ENCODE data around the gene SACM1L. TPM values are rescaled to one million over a fixed set of nuclear protein-coding genes. Genes with fewer than 3 reads are reported as not detected.

The SACM1L gene
- total and polyA plus RNA-seq, 2 of the 8 experiments (the other 6 are each of a cell fraction or from before 2014, with no cell fraction given) = 20.1 to 61.0 TPM

GRCh38 chr3:45781841-45782240, 92.6 kb downstream of the SACM1L start:
- Histone ChIP-seq H3K4me2 (ENCODE audit: insufficient read depth in 1 of 2, low read depth in 2 of 2, low read length in 2 of 2) (no peak overlapping the region), H3K79me1 (ENCODE audit: low read depth, low read length) (no peaks in the 10 kb centered on the region), H2AFZ (ENCODE audit: low read length) (no peak overlapping the region), H3K27ac (ENCODE audit: low read depth, low read length) (no peak overlapping the region), H4K5ac (ENCODE audit: insufficient read length, low read depth, low read length) (no peak overlapping the region), H3K4me3 (ENCODE audit: extremely low read depth in 1 of 4, insufficient read depth in 2 of 4, low read depth in 3 of 4, low read length in 4 of 4) (no peak overlapping the region), H4K8ac (ENCODE audit: extremely low read depth, insufficient read depth, low read length) (no peak overlapping the region), H3K4me1 (replicated peaks in 1 of 4; ENCODE audit: control insufficient read depth in 3 of 4, insufficient read depth in 4 of 4, low read length in 3 of 4) (peaks cover 0 to 2% (median 0%) of the 10 kb centered on the region in 4 experiments; a peak in 1 of 7 replicates), H3K9ac (replicated peaks in 1 of 4; ENCODE audit: extremely low read depth in 1 of 4, low read depth in 3 of 4, low read length in 3 of 4) (no peak overlapping the region), H3K27me3 (replicated peaks in 1 of 4; ENCODE audit: control insufficient read depth in 3 of 4, extremely low read depth in 1 of 4, insufficient read depth in 3 of 4, low read length in 3 of 4) (no peaks in the 10 kb centered on the region), H3K23ac (ENCODE audit: insufficient read length) (no peak overlapping the region), H2AK5ac (ENCODE audit: low read depth, low read length) (no peak overlapping the region), H3K36me3 (ENCODE audit: control insufficient read depth in 2 of 4, insufficient read depth in 4 of 4, low read length in 3 of 4) (no peaks in the 10 kb centered on the region), H3K56ac (replicated peaks; ENCODE audit: insufficient read length, low read depth, low read length) (no peak overlapping the region), H3K14ac (ENCODE audit: insufficient read length) (no peak overlapping the region), H2BK15ac (ENCODE audit: low read length) (no peak overlapping the region), H3K9me3 (ENCODE audit: insufficient read depth in 2 of 2, low read depth in 1 of 2, low read length in 1 of 2) (no peaks in the 10 kb centered on the region), H2BK20ac (ENCODE audit: low read length) (no peak overlapping the region), H3K79me2 (ENCODE audit: control insufficient read depth in 1 of 2, insufficient read depth in 2 of 2, low read length in 2 of 2) (no peaks in the 10 kb centered on the region), H2BK12ac (ENCODE audit: low read depth, low read length) (no peak overlapping the region), H4K20me1 (replicated peaks in 1 of 2; ENCODE audit: control insufficient read depth in 1 of 2, insufficient read depth in 2 of 2, low read length in 2 of 2) (no peaks in the 10 kb centered on the region), H4K91ac (replicated peaks; ENCODE audit: insufficient read length, low read length) (no peak overlapping the region), H2BK120ac (replicated peaks; ENCODE audit: low read depth, low read length) (no peak overlapping the region), H3K23me2 (ENCODE audit: low read depth, low read length) (peaks cover 5% of the 10 kb centered on the region; the same call in 1 of the 2 replicates), H3K4ac (replicated peaks; ENCODE audit: insufficient read length, low read depth, low read length) (no peak overlapping the region), H2BK5ac (ENCODE audit: low read depth, low read length) (no peak overlapping the region), H3K18ac (ENCODE audit: extremely low read depth, low read length) (no peak overlapping the region)
- CTCF ChIA-PET (ENCODE audit: partially characterized antibody) = interaction anchor here (0.7 to 1.9 kb wide), 4 partner anchors 20 to 147 kb away, joined by 3 to 5 read pairs (median 4); no protein-coding TSS in a partner anchor
- WGBS, 2 experiments (ENCODE audit: extremely low coverage in 1 of 2, insufficient coverage in 1 of 2, insufficient read length in 1 of 2, insufficient replicate concordance in 2 of 2, low coverage in 1 of 2, low lambda C conversion rate in 2 of 2, missing lambda C conversion rate in 1 of 2) = 91% methylated on average over 11 of the region's 12 CpGs; no CpG with 5 or more reads in 1 of the 2 experiments
- FAIRE-seq (no peak), DNase-seq (ENCODE audit: low read depth in 1 of 2, low spot score in 2 of 2) (peak in 1 of 2 experiments; percentile 17)
- TF ChIP-seq SAP30 (IDR thresholded peaks at IDR 0.05; ENCODE audit: insufficient read depth, insufficient replicate concordance, low read length) (no peak), KDM1A (IDR thresholded peaks at IDR 0.05; ENCODE audit: borderline replicate concordance, low read length) (no peak), FOSL1 (IDR thresholded peaks at IDR 0.05; ENCODE audit: insufficient read depth, low read depth, low read length) (no peak), SRF (IDR thresholded peaks at IDR 0.05; ENCODE audit: low read depth, low read length) (no peak), GTF2F1 (IDR thresholded peaks at IDR 0.05; ENCODE audit: borderline replicate concordance, low read depth, low read length) (no peak)
- POLR2A ChIA-PET (ENCODE audit: partially characterized antibody) = no interaction called here

All from H1 (cell line).